K562 (cell line): ENCODE data around the gene OR6S1. TPM values are rescaled to one million over a fixed set of nuclear protein-coding genes. Genes with fewer than 3 reads are reported as not detected.

ENCODE experiments used
- SIX5 ChIP-seq, 2 experiments: IDR thresholded peaks; 2 replicates each; pipeline ENCODE4 v1.6.1; 2011; ENCODE audit warnings: low read length in 2 of 2, borderline replicate concordance in 1 of 2, low read depth in 1 of 2, mild to moderate bottlenecking in 1 of 2, moderate library complexity in 1 of 2; ENCODE audit not compliant: insufficient read depth in 1 of 2
- ZBTB40 ChIP-seq, 2 experiments: fragments of 450-650 bp in 1 of 2; sonication (generic) in 1 of 2; formaldehyde crosslinking in 1 of 2; IDR thresholded peaks; 2 replicates each; pipeline versions ENCODE4 v1.7.1 to v1.9.0; 2016 to 2022; ENCODE audit warnings: inconsistent platforms in 1 of 2, mild to moderate bottlenecking in 1 of 2, missing genetic modification reagents in 1 of 2
- polyA plus RNA-seq, 8 experiments: library from polyadenylated mRNA; depleted of rRNA in 4 of 8; stranded (reverse) in 5 of 8; unstranded in 3 of 8; fragments of >200 nt; fragmentation: Nextera tagmentation in 2 of 8; fragmentation: Illumina TruSeq in 1 of 8; extraction: Ambion mirVana in 2 of 8; extraction: Trizol in 1 of 8; gene quantifications; 2 replicates each; pipeline versions ENCODE4 v1.2.1 to v1.2.3, GENCODE V29; 2011 to 2014; ENCODE audit warnings: inconsistent platforms in 1 of 8, missing spikeins in 1 of 8
- total RNA-seq, 7 experiments: library from RNA; depleted of rRNA in 6 of 7; stranded (reverse); fragments of >200 nt in 6 of 7; fragmentation: Illumina TruSeq in 2 of 7; extraction: Trizol in 2 of 7; gene quantifications; 2 replicates each; pipeline versions ENCODE4 v1.2.1 to v1.2.3, GENCODE V29; 2011 to 2021; ENCODE audit warnings: low replicate concordance in 1 of 7

The OR6S1 gene
- total and polyA plus RNA-seq, 9 of the 15 experiments (the other 6 are each of a cell fraction or from before 2014, with no cell fraction given): not detected

- TF ChIP-seq ZBTB40 (IDR thresholded peaks at IDR 0.05) (0 out of 2 replicates have a peak, but pooled peaks have one; percentile 3), ZBTB40 (CRISPR knock-in tag; IDR thresholded peaks at IDR 0.05) (no peak), SIX5 (IDR thresholded peaks at IDR 0.05; ENCODE audit: borderline replicate concordance in 1 of 2, insufficient read depth in 1 of 2, low read depth in 1 of 2, low read length in 2 of 2) (no peak)
Measured at GRCh38 chr14:20614038-20614840, 27.3 kb downstream of the OR6S1 start (continued).
